GM12878 (cell line): ENCODE data around the gene ARHGEF17. TPM values are rescaled to one million over a fixed set of nuclear protein-coding genes. Genes with fewer than 3 reads are reported as not detected.

ENCODE experiments used
- ATAC-seq: fragments of 200-7000 bp; cut with Tn5 transposase; 3 replicates; pipeline ENCODE4 v1.9.1; 2020; ENCODE audit warnings: mild to moderate bottlenecking, moderate library complexity
- BruUV-seq: library from RNA; stranded (reverse); fragments of 400-500 nt; replicated peaks from 2 replicates; lab custom pipeline; 2021; lab: Mats Ljungman, UMichigan
- CTCF ChIA-PET: fragments of 300-600 bp; sonication (Branson Sonifier 250); formaldehyde crosslinking; extraction: SDS; loops from one replicate; lab custom pipeline; 2021; ENCODE audit warnings: inconsistent platforms; lab: Yijun Ruan, JAX
- POLR2A ChIA-PET: fragments of 350-600 bp; formaldehyde crosslinking; extraction: SDS; loops from one replicate; lab custom pipeline; 2021; ENCODE audit warnings: inconsistent platforms; lab: Charles Lee
- RAD21 ChIA-PET: fragments of 300-600 bp; sonication (Branson Sonifier 250); formaldehyde crosslinking; loops from one replicate; lab custom pipeline; 2023; ENCODE audit warnings: antibody characterized with exemption; ENCODE audit not compliant: unreplicated experiment; lab: Charles Lee
- SMC1A ChIA-PET: fragments of 300-600 bp; sonication (Branson Sonifier 250); formaldehyde crosslinking; loops from one replicate; lab custom pipeline; 2023; ENCODE audit not compliant: unreplicated experiment, uncharacterized antibody; lab: Charles Lee
- DNase-seq: peaks from one replicate; pipeline ENCODE4 v3.0.0-alpha.2; 2011; ENCODE audit warnings: low read depth, low spot score
- FAIRE-seq: peaks from 3 replicates; lab custom pipeline; 2011; peaks lifted over from hg19 to GRCh38; lab: Jason Lieb, UNC
- H2AFZ ChIP-seq: 2 replicates; pipeline ENCODE4 v1.6.0; 2011; ENCODE audit warnings: low read depth, low read length, control low read depth; ENCODE audit not compliant: control insufficient read depth
- H3K27ac ChIP-seq: 2 replicates; pipeline ENCODE4 v1.5.1; 2011; ENCODE audit warnings: control low read depth; ENCODE audit not compliant: control insufficient read depth, insufficient read depth
- H3K27me3 ChIP-seq, 2 experiments: replicated peaks in 1 of 2; 2 replicates each; pipeline versions ENCODE4 v1.6.0 to v1.6.1; 2011; ENCODE audit warnings: low read length in 1 of 2; ENCODE audit not compliant: control insufficient read depth in 2 of 2, insufficient read depth in 2 of 2
- H3K36me3 ChIP-seq, 2 experiments: 2 replicates each; pipeline ENCODE4 v1.5.1; 2011; ENCODE audit warnings: low read length in 1 of 2; ENCODE audit not compliant: control insufficient read depth in 2 of 2, insufficient read depth in 2 of 2
- H3K4me1 ChIP-seq: 2 replicates; pipeline ENCODE4 v1.6.1; 2011; ENCODE audit warnings: mild to moderate bottlenecking, low read length, moderate library complexity, mixed read lengths; ENCODE audit not compliant: control insufficient read depth, insufficient read depth
- H3K4me2 ChIP-seq: 2 replicates; pipeline ENCODE4 v1.6.0; 2011; ENCODE audit warnings: control low read depth; ENCODE audit not compliant: control insufficient read depth, insufficient read depth
- H3K4me3 ChIP-seq: fragments of 200-600 bp; sonication (generic); 2 replicates; pipeline ENCODE4 v1.5.1; 2016
- H3K79me2 ChIP-seq: 2 replicates; pipeline ENCODE4 v1.6.0; 2011; ENCODE audit warnings: low read length; ENCODE audit not compliant: control insufficient read depth, insufficient read depth
- H3K9ac ChIP-seq: 2 replicates; pipeline ENCODE4 v1.8.0; 2011; ENCODE audit warnings: low read length, control low read depth, mixed read lengths; ENCODE audit not compliant: control insufficient read depth, insufficient read depth
- H3K9me3 ChIP-seq: replicated peaks from 3 replicates; pipeline ENCODE4 v1.5.1; 2011; ENCODE audit warnings: mild to moderate bottlenecking, low read length; ENCODE audit not compliant: control insufficient read depth, insufficient read depth
- H4K20me1 ChIP-seq: 2 replicates; pipeline ENCODE4 v1.6.0; 2011; ENCODE audit not compliant: control insufficient read depth, insufficient read depth
- E4F1 ChIP-seq: fragments of 450-650 bp; IDR thresholded peaks from 2 replicates; pipeline ENCODE4 v1.6.1; 2018; ENCODE audit warnings: borderline replicate concordance, mild to moderate bottlenecking; ENCODE audit not compliant: partially characterized antibody
- HSF1 ChIP-seq: fragments of 150-350 bp; IDR thresholded peaks from 2 replicates; pipeline ENCODE4 v1.6.1; 2014; ENCODE audit warnings: mild to moderate bottlenecking, low read depth, low read length
- MEF2A ChIP-seq: IDR thresholded peaks from 2 replicates; pipeline ENCODE4 v1.6.1; 2011; ENCODE audit warnings: low read depth, mild to moderate bottlenecking, low read length, moderate library complexity; ENCODE audit not compliant: insufficient read depth
- RELB ChIP-seq: fragments of 450-650 bp; IDR thresholded peaks from 2 replicates; pipeline ENCODE4 v1.6.1; 2017; ENCODE audit warnings: low read depth, mild to moderate bottlenecking, moderate library complexity
- SMC3 ChIP-seq: IDR thresholded peaks from 2 replicates; pipeline ENCODE4 v1.6.1; 2011; ENCODE audit warnings: low read length, improper control_type of control experiment, borderline replicate concordance
- TCF7 ChIP-seq: IDR thresholded peaks from 2 replicates; pipeline ENCODE4 v1.6.1; 2014; ENCODE audit warnings: antibody characterized with exemption, borderline replicate concordance
- WGBS: methylation state at CpG from one replicate; pipeline ENCODE4 v1.1.6; 2016; ENCODE audit warnings: low lambda C conversion rate; ENCODE audit not compliant: insufficient replicate concordance, insufficient coverage; ENCODE audit errors: missing lambda C conversion rate; 5-methylcytosine and 5-hydroxymethylcytosine counted together
- in situ Hi-C: fragments of 300-500 bp; cut with MboI; formaldehyde crosslinking; loops from 9 replicates; pipeline ENCODE4 v1.14.3; 2018; ENCODE audit warnings: mixed read lengths
- intact Hi-C: fragments of 100-400 bp; cut with micrococcal nuclease; formaldehyde crosslinking; loops from one replicate; pipeline ENCODE4 v1.14.2; 2022; ENCODE audit not compliant: unreplicated experiment
- polyA plus RNA-seq, 11 experiments: library from polyadenylated mRNA; depleted of rRNA in 4 of 11; unstranded in 6 of 11; stranded (reverse) in 5 of 11; fragments of >200 nt; fragmentation: Nextera tagmentation in 4 of 11; fragmentation: Illumina TruSeq in 1 of 11; extraction: Ambion mirVana in 4 of 11; extraction: Trizol in 1 of 11; gene quantifications; 1 replicate in 1 of 11; 2 replicates in 10 of 11; pipeline versions ENCODE4 v1.2.1 to v1.2.3, GENCODE V29; 2011 to 2016; ENCODE audit warnings: inconsistent platforms in 2 of 11, missing spikeins in 2 of 11, low read depth in 1 of 11
- total RNA-seq, 4 experiments: library from RNA; depleted of rRNA in 3 of 4; stranded (reverse); fragments of >200 nt in 3 of 4; fragmentation: Illumina TruSeq in 1 of 4; extraction: Trizol in 1 of 4; gene quantifications; 2 replicates each; pipeline versions ENCODE4 v1.2.1 to v1.2.3, GENCODE V29; 2013 to 2021

Gene ARHGEF17
- total and polyA plus RNA-seq, 10 of the 15 experiments (the other 5 are each of a cell fraction or from before 2014, with no cell fraction given) = 0.15 to 11.0 (median 1.7) TPM

- Histone ChIP-seq H3K79me2 (no peaks in the 10 kb centered on the region), H4K20me1 (no peaks in the 10 kb centered on the region), H3K4me2 (no peak overlapping the region), H3K4me1 (no peaks in the 10 kb centered on the region), H3K9me3 (no peaks in the 10 kb centered on the region), H3K27ac (no peak overlapping the region), H2AFZ (no peak overlapping the region), H3K27me3 (no peaks in the 10 kb centered on the region), H3K4me3 (no peak overlapping the region), H3K9ac (no peak overlapping the region), H3K36me3 (no peaks in the 10 kb centered on the region; a peak in 1 of 4 replicates)
- ChIA-PET SMC1A (interaction anchor here (1.1 kb wide), 1 partner anchor 46 kb away, joined by 3 read pairs; no protein-coding TSS in a partner anchor), POLR2A (no interaction called here), RAD21 (no interaction called here), CTCF (interaction anchor here (15.3 kb wide), 1 partner anchor 44 kb away, joined by 400 read pairs; no protein-coding TSS in a partner anchor)
- ATAC-seq = no peak
- no peak for TF ChIP-seq SMC3
- TF ChIP-seq MEF2A = no peak
- no peak for TF ChIP-seq E4F1
- TF ChIP-seq RELB = no peak
- no peak for TF ChIP-seq TCF7
- TF ChIP-seq HSF1 = no peak
- in situ Hi-C loops = no loop called here
- 63% methylated on average over 12 of the region's 12 CpGs for WGBS
- DNase-seq = no peak
- intact Hi-C loops = no loop called here
- FAIRE-seq = no peak
- BruUV-seq = no TSS peak
Observed at GRCh38 chr11:73347067-73347466, 39.0 kb downstream of the ARHGEF17 start.
